Activated naive CD4-positive, alpha-beta T cell treated with anti-CD3 and anti-CD28 coated beads for 36 hours (primary cell): ENCODE results near the gene NPHP4. TPM values are rescaled to one million over a fixed set of nuclear protein-coding genes. Genes with fewer than 3 reads are reported as not detected.
A peak's percentile ranks its signal among the peaks of the same experiment; 100 is the strongest.

Source experiments
- CTCF ChIA-PET: fragments of 350-600 bp; sonication (Branson Sonifier 250); formaldehyde crosslinking; loops from one replicate; lab custom pipeline; 2021; ENCODE audit warnings: antibody characterized with exemption; lab: Charles Lee
- DNase-seq: peaks from one replicate; pipeline ENCODE4 v3.0.0-alpha.2; 2020
- H3K27ac Mint-ChIP-seq: one replicate; pipeline ENCODE4 v1.8.0; 2021; ENCODE audit warnings: mild to moderate bottlenecking, mixed read lengths
- H3K27me3 Mint-ChIP-seq: one replicate; pipeline ENCODE4 v1.8.0; 2021; ENCODE audit warnings: low read depth, mixed read lengths
- H3K36me3 Mint-ChIP-seq: one replicate; pipeline ENCODE4 v1.8.0; 2021; ENCODE audit warnings: low read depth, mixed read lengths
- H3K4me1 Mint-ChIP-seq: one replicate; pipeline ENCODE4 v1.8.0; 2021; ENCODE audit warnings: low read depth, mixed read lengths
- H3K4me3 Mint-ChIP-seq: one replicate; pipeline ENCODE4 v1.8.0; 2021; ENCODE audit warnings: mild to moderate bottlenecking, moderate library complexity, mixed read lengths
- H3K9me3 Mint-ChIP-seq: one replicate; pipeline ENCODE4 v1.8.0; 2021; ENCODE audit warnings: mixed read lengths
- intact Hi-C: fragments of 100-400 bp; cut with micrococcal nuclease; formaldehyde crosslinking; loops from one replicate; pipeline ENCODE4 v1.15.1; 2023
- total RNA-seq, 2 experiments: library from RNA; stranded (reverse); gene quantifications; one replicate each; pipeline ENCODE4 v1.2.3, GENCODE V29; 2021

NPHP4 gene
- total RNA-seq = 10 to 100 TPM; 10.7 to 11.2 TPM

DNA sequence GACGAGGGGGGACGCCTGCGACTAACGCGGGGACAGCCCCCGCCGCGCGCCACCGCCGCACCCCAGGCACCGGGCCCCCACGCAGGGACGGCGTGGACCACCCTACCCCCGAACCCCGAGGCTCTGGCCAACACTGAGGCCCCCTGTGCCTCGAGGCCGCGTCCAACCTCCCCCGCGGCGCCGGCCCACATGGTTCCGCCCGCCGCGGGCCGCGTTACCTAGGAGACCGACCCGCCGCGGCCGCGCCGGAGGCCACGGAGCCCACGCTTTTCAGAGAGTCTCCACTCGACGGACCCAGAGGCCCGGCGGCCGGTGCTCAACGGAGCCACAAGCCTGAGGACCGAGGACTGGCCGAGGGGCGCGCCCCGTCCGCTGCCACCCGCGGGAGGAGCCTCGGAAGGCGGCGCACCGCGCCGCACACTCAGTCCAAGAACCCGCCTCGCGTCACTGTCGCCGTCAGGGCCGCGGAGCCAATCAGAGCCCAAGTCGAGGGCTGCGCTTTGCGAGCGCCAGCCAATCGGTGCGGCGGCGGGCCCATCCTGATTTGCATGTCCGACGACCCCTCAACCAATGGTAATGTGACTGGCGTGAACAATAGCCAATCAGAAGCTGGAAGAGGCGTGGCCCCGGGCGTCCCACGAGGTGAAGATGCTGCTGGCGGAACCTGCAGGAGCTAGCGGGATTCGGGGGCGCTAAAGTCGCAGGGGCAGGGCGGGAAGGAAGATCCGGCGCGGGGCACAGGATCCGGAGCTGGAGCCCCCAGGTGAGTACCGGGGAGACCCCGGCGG, at the start of gene NPHP4:
Gene NPHP4, minus strand, starts transcription at position 400 of the 788 bp plus-strand sequence. CDS start 6,136 bp downstream, outside the sequence.
- Mint-ChIP-seq H3K4me1 (peaks cover 22% of the 10 kb centered on the region), H3K27ac (peak within 1 kb of the TSS; percentile 79), H3K9me3 (no peaks in the 10 kb centered on the region), H3K27me3 (no peaks in the 10 kb centered on the region), H3K36me3 (no peaks in the 10 kb centered on the region), H3K4me3 (peak within 1 kb of the TSS; percentile 81)
- peak; percentile 100 for DNase-seq
- intact Hi-C loops = loop anchor here (1.0 to 2.0 kb wide), 5 partner anchors 34 to 611 kb away; partner anchors contain the start of genes ICMT and RPL22
- CTCF ChIA-PET = interaction anchor here (0.6 kb wide), 1 partner anchor 845 kb away, joined by 3 read pairs; no protein-coding TSS in a partner anchor

DNA sequence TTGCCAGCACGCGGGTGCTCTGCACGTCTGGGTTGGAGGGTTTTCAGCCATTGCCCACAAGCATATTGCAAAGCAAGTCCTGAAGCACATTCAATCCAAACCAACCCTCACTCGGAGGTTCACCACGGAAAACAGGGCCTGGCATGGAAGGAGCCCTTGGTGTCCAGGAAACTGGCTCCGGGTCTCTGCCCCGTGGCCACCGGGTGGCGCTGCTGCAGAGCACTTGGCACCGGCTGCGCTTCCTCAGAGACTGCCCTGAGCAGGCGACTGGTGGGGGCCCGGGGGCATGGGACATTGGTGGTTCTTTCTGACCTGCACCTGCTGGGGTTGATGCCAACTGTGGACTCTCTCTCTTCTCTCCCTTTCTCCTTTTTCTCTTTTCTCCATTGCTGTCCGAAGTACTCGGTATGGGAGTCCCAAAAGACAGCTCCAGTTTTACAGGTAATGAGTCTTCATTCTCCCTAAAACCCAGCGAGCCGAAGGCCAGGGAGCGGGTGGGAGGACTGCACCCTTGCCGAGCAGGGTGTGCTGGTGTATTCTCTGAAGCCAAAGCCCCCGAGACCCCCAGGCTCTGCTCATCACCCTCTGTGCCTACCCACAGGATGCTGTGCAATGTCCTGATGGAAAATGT, 49.3 kb upstream of the NPHP4 start:
- H3K27ac Mint-ChIP-seq = no peak overlapping the region
- CTCF ChIA-PET = interaction anchor here (0.6 to 0.9 kb wide), 2 partner anchors 11 to 12 kb away, joined by 3 read pairs; no protein-coding TSS in a partner anchor

DNA sequence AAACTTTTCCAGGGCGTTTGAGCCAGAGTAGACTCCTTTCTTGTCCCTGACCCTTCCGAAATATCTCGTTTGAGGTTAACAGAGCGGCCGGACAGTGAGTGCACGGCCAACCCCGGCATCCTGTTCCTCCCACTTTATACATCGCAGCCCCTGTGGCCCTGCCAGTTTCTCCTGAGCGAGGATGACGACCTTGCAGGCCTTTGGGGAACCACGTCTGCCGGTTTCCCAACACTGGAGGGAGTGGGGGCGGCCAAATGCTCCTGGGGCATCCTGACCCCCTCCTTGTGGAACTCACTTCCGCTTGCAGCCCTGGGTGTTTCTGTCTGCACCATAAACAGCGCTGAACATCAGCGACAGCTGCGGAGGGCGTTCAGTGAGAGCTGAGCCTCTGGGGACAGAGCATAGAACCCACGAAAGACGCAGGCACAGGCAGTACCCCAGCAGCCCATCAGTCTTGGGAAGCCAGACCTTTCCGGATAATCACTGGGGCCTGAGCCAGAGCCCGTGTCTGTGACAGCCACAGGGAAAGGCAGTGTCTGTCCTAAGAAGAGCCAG, 48.7 kb upstream of the NPHP4 start:
- intact Hi-C loops = no loop called here
- no peaks in the 10 kb centered on the region for H3K27me3 Mint-ChIP-seq
- DNase-seq = no peak
- CTCF ChIA-PET = no interaction called here
- no peak overlapping the region for H3K4me3 Mint-ChIP-seq
- no peaks in the 10 kb centered on the region for H3K9me3 Mint-ChIP-seq
- peaks cover 19% of the 10 kb centered on the region for H3K4me1 Mint-ChIP-seq
- H3K36me3 Mint-ChIP-seq = peaks cover 13% of the 10 kb centered on the region
- H3K27ac Mint-ChIP-seq = no peak overlapping the region

More for the DNA sequence above, 49.3 kb upstream of the NPHP4 start:
- Mint-ChIP-seq H3K4me3 (no peak overlapping the region), H3K4me1 (peaks cover 13% of the 10 kb centered on the region), H3K9me3 (no peaks in the 10 kb centered on the region), H3K36me3 (peaks cover 9% of the 10 kb centered on the region), H3K27me3 (no peaks in the 10 kb centered on the region)
- intact Hi-C loops = no loop called here
- peak; percentile 44 for DNase-seq

DNA sequence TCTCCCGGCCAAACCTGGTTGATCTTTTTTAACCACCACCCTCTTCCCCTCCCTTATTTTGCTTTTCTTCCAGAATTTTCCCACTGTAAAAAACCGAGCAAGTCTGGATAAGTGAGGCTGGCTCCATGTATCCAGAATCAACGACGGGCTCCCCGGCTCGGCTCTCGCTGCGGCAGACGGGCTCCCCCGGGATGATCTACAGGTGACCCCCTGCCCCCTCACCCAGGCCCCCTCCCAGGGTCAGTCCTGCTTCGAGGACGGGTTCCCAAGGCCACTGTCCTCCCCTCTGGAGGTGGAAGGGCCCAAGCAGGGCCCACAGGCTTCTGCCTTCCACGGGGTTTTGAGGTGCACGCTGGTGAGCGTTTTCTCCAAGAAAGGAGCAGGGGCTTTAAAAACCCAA, 48.2 kb upstream of the NPHP4 start:
- DNase-seq = no peak
- peaks cover 16% of the 10 kb centered on the region for H3K36me3 Mint-ChIP-seq
- intact Hi-C loops = no loop called here
- H3K27me3 Mint-ChIP-seq = no peaks in the 10 kb centered on the region
- no peaks in the 10 kb centered on the region for H3K9me3 Mint-ChIP-seq
- no peak overlapping the region for H3K4me3 Mint-ChIP-seq
- CTCF ChIA-PET = no interaction called here
- H3K4me1 Mint-ChIP-seq = peaks cover 24% of the 10 kb centered on the region
- H3K27ac Mint-ChIP-seq = no peak overlapping the region

DNA sequence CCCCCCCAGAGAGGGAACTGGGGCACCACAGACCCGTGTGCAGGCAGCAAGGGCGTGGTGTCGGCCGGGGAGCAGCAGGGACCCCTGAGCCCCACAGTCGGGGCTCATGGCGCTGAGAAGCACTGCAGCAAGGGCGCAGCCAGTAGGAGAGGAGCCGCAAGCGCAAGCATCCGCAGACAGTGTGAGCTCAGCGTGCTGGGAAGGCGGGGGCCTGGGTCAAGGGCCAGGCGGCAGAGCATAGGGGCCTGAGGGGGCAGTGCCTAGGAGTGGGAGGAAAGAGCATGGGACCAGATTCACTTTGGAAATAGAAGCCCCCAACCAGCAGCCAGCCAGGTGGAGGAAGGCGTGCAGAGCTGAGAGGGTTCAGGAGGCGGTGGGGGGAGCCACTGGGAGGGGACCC, 46.8 kb upstream of the NPHP4 start:
- CTCF ChIA-PET = interaction anchor here (0.9 kb wide), 1 partner anchor 10 kb away, joined by 3 read pairs; no protein-coding TSS in a partner anchor
- H3K4me3 Mint-ChIP-seq = no peak overlapping the region

DNA sequence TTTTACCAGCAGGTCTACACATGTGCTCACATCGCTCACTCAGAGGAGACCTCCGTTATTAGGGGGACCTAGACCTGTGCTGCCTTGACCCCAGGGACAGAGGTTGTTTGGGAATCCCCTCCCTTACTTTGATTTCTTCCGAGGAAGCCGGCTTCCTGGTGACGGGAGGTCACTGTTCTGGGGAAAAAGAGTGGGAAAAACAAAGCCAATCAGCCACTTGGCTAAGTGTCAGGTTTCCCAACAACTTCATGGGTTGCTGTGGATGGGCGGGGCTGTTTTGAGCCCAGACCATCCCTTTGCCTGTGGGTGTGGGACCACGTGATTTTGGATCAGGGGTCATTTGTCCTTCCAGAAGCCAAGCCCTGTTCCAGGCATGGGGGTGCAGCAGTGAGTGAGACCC, 46.4 kb upstream of the NPHP4 start:
- Mint-ChIP-seq H3K27me3 (no peaks in the 10 kb centered on the region), H3K4me1 (peaks cover 32% of the 10 kb centered on the region), H3K9me3 (no peaks in the 10 kb centered on the region), H3K4me3 (no peak overlapping the region), H3K36me3 (peaks cover 22% of the 10 kb centered on the region), H3K27ac (no peak overlapping the region)
- CTCF ChIA-PET = no interaction called here
- intact Hi-C loops = no loop called here
- DNase-seq = no peak

More for the DNA sequence above, 46.8 kb upstream of the NPHP4 start:
- Mint-ChIP-seq H3K4me1 (peaks cover 32% of the 10 kb centered on the region), H3K36me3 (peaks cover 22% of the 10 kb centered on the region), H3K9me3 (no peaks in the 10 kb centered on the region), H3K27ac (no peak overlapping the region), H3K27me3 (no peaks in the 10 kb centered on the region)
- no peak for DNase-seq
- intact Hi-C loops = no loop called here

DNA sequence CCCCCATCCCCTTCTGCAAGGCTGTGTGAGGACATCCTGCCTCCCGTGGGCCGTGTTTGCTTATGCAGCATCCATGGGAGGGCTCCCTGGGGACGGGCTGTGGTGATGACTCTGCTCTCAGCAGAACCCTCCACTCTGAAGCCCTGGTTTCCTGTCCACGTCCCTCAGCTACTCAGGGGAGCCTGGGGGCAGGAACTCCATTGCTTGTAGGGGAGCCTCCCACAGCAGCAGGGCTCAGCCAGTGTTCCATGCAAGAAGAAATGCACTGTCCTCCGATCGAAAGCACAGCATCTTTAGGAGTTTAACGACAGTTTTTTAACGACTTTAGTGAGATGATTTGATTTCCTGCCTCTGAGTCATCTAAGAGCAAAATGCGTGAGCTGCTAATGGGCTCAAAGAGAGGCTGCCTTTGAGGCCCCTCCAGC, 45.1 kb upstream of the NPHP4 start:
- DNase-seq = peak; percentile 41
- intact Hi-C loops = loop anchor here (1.0 kb wide), 1 partner anchor 9 kb away; no protein-coding TSS in a partner anchor
- Mint-ChIP-seq H3K4me3 (no peak overlapping the region), H3K9me3 (no peaks in the 10 kb centered on the region), H3K36me3 (peaks cover 19% of the 10 kb centered on the region), H3K4me1 (peaks cover 43% of the 10 kb centered on the region), H3K27ac (peak overlapping the region; percentile 17), H3K27me3 (no peaks in the 10 kb centered on the region)
- CTCF ChIA-PET = no interaction called here

DNA sequence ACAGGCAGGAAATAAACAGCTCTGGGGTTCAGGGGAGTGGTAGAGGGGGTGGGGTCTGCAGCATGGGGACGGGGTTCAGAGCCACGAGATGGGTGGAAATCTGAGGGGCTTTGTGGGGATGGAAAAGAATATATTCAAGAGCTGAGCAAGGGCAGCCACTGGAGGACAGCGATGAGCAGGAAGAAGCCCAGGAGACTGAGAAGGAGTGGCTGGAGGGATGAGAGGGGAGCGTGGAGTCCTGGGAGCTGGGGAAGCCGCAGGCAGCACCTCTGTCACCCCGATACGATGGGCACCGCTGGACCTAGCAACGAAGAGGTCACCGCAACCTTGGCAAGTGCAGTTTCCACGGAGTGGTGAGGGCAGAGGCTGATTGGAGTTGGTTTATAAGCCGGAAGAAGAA, 43.5 kb upstream of the NPHP4 start:
- Mint-ChIP-seq H3K27me3 (no peaks in the 10 kb centered on the region), H3K4me3 (no peak overlapping the region), H3K27ac (no peak overlapping the region), H3K9me3 (no peaks in the 10 kb centered on the region), H3K4me1 (peaks cover 52% of the 10 kb centered on the region), H3K36me3 (peaks cover 23% of the 10 kb centered on the region)
- DNase-seq = no peak
- intact Hi-C loops = no loop called here
- CTCF ChIA-PET = interaction anchor here (0.7 to 0.8 kb wide), 2 partner anchors 10 to 47 kb away, joined by 3 read pairs; no protein-coding TSS in a partner anchor

DNA sequence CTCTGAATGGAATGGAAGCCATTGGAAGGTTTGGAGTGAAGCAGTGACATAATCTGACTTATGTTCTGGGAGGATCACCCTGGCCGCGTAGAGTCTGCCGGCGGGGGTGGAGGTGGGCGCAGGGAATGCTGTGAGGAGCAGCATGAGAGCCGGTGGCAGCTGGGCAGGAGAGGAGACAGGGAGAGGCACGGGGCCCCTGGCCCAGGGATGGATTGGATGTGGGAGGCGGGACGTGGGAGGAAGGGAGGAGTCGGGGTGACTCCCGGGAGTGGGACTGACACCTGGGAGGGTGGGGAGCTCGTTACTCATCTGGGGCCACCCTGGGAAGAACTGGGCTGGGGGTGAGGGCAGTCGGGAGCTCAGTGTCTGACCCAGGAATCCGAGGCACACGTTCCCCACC, 43.1 kb upstream of the NPHP4 start:
- no peaks in the 10 kb centered on the region for H3K9me3 Mint-ChIP-seq
- DNase-seq = no peak
- H3K36me3 Mint-ChIP-seq = peaks cover 27% of the 10 kb centered on the region
- intact Hi-C loops = no loop called here
- H3K27ac Mint-ChIP-seq = peak overlapping the region; percentile 21
- H3K27me3 Mint-ChIP-seq = no peaks in the 10 kb centered on the region
- CTCF ChIA-PET = interaction anchor here (0.7 to 1.5 kb wide), 3 partner anchors 9 to 48 kb away, joined by 3 read pairs; no protein-coding TSS in a partner anchor
- no peak overlapping the region for H3K4me3 Mint-ChIP-seq
- peaks cover 56% of the 10 kb centered on the region for H3K4me1 Mint-ChIP-seq

DNA sequence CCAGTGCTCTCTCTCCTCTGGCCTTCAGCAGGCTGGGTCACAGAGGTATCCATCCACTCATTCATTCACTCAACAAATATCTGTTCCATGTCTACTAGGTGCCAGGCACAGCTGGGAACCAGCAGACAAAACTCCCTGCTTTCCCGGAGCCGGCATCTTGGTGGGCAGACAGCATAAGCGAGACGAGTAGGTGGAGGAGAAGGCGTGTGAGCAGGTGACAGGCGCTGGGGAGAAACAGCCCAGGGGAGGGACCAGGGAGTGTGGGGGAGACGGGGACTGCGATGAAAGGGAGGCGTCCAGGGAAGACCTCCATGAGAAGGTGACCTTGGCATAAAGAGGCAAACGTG, 42.5 kb upstream of the NPHP4 start:
- Mint-ChIP-seq H3K36me3 (peaks cover 31% of the 10 kb centered on the region), H3K27me3 (no peaks in the 10 kb centered on the region), H3K4me3 (no peak overlapping the region), H3K9me3 (no peaks in the 10 kb centered on the region), H3K27ac (no peak overlapping the region), H3K4me1 (peaks cover 62% of the 10 kb centered on the region)
- no peak for DNase-seq
- CTCF ChIA-PET = interaction anchor here (1.5 to 1.6 kb wide), 2 partner anchors 9 to 16 kb away, joined by 3 to 4 read pairs; no protein-coding TSS in a partner anchor
- intact Hi-C loops = no loop called here

DNA sequence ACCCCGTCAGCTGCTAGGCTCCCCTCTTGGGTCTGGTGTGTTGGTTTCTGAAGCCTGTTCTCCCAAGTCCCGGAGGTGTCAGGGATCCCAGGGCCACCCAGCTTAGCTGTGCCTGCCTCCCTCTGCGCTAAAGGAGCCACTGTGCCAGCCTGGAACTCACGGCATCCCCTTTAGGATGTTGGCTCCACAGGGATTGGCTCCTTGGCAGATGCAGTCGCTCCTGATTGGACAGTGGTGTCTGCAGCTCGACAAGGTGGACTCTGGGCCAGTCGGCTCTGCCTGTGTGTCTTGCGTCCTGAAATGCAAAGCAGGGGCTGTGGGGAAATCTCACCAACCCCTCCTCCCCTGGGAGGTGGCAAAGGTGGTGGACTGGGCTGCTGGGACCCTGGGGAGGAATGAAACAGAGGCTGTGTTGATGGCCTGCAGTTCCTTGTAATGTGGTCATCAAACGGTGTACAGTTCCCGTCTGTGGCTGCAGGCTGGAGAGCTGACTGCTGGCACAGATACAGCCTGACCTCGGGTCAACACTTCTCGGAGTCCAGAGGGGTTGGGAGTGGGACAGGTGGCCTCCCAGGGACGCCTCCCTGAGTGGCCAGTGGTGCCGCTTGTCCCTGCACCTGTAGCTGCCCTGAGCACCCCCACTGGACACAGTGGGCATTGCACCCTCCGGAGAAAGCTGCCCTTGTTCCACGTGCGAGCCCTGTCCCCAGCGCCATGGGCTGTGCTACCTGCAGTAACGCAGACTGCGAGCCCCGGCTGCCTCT, 41.9 kb upstream of the NPHP4 start:
- Mint-ChIP-seq H3K4me3 (no peak overlapping the region), H3K27me3 (no peaks in the 10 kb centered on the region), H3K4me1 (peaks cover 67% of the 10 kb centered on the region), H3K9me3 (no peaks in the 10 kb centered on the region), H3K36me3 (peaks cover 37% of the 10 kb centered on the region), H3K27ac (no peak overlapping the region)
- intact Hi-C loops = no loop called here
- DNase-seq = peak; percentile 36
- CTCF ChIA-PET = interaction anchor here (1.5 to 1.6 kb wide), 2 partner anchors 10 to 16 kb away, joined by 3 to 4 read pairs; no protein-coding TSS in a partner anchor
